HK-2 (cell line): Measurements from ENCODE around the gene CLHC1.
"Not testable (repeated sequence)": the region's sequence is repeated elsewhere in the genome, so short reads cannot be mapped to it uniquely, and the experiment has no call there.

ENCODE experiments used
- DNase-seq: peaks from one replicate; pipeline ENCODE4 v3.0.0-alpha.2; 2018; ENCODE audit not compliant: unreplicated experiment

Gene CLHC1

DNA sequence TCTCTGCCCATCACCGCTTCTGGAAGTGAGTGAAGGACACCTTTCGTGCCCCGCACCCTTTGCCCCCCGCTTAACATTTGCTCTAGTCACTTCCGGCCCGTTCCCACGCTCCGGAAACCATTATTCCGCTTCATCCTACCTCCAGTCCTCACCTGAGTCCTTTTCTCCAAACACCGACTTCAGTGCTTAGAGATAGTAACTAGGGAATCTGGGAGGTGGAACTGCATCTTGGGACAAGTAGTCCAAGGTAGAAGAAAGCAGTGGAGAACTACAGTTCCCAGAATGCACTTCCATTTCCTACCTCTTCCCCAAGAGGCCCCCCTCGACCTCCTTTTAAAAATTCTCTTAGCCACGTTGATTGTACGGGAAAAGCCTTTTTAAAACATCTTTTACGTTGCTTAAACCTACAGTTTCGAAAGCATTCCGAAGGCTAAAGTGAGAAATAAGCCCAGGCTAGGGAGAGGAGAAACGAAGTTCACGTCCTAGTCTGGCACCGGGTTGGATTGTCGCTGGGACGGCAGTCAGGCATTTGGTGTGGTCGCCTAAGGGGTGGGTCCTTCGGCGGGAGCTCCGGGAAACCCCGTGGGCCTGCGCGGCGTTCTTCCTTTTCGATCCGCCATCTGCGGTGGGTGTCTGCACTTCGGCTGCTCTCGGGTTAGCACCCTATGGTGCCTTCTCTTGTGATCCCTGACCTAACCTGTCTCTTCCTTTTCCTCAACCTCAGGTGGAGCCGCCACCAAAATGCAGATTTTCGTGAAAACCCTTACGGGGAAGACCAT, at the start of gene CLHC1, which contains the start of gene RPS27A:
CLHC1 (minus strand) TSS at position 210 of the 779 bp plus-strand sequence. CDS start 9,882 bp downstream, outside the sequence.
RPS27A (plus strand) TSS at position 605 of the 779 bp plus-strand sequence; CDS start at position 742, 137 bp downstream.
- peak; percentile 91 for DNase-seq

DNA sequence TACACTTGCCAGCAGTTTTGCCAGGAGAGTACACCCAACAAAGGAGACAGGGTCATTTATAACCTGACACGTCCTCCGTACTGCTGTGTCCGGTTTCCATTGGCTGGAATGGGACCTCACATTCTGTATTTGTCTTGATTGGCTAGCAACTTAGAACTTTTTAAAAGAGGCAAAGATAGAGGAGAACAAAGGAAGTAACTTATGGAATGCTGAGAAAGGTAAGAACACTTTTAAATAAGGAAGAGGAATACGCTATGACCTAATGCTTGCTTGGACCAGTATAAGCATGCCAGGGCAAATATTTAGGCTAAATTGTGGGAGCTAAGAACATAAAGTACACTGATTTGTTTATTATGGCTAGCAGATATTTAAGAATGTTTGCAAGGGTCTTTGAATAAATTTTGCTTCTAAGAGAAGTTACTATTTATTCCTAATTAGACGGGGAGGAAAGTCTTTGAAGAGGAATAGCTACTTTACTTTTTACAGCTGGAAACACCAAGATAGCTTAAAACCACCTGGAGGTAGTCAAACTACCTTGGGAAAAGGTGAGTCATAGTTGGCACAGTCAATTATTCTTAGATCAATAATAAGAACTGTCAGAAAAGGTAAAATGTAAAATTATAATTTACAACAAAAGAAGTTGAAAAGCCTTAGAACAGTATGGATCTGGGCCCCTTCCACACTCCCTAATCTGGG, 48.9 kb upstream of the CLHC1 start:
- not testable (repeated sequence) for DNase-seq

GRCh38 chr2:55279859-55280424, 47.8 kb upstream of the CLHC1 start:
- DNase-seq = not testable (repeated sequence)

DNA sequence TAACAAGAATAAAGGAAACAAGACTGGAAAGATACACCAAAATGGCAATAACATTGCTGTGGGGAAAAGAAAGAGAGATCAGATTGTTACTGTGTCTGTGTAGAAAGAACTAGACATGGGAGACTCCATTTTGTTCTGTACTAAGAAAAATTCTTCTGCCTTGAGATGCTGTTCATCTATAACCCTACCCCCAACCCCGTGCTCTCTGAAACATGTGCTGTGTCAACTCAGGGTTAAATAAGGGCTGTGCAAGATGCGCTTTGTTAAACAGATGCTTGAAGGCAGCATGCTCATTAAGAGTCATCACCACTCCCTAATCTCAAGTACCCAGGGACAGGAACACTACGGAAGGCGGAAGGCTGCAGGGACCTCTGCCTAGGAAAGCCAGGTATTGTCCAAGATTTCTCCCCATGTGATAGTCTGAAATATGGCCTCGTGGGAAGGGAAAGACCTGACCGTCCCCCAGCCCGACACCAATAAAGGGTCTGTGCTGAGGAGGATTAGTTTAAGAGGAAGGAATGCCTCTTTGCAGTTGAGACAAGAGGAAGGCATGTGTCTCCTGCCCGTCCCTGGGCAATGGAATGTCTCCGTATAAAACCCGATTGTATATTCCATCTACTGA, 47.2 kb upstream of the CLHC1 start:
- not testable (repeated sequence) for DNase-seq

- no peak for DNase-seq
Measured at GRCh38 chr2:55277310-55277709, 45.2 kb upstream of the CLHC1 start.

DNA sequence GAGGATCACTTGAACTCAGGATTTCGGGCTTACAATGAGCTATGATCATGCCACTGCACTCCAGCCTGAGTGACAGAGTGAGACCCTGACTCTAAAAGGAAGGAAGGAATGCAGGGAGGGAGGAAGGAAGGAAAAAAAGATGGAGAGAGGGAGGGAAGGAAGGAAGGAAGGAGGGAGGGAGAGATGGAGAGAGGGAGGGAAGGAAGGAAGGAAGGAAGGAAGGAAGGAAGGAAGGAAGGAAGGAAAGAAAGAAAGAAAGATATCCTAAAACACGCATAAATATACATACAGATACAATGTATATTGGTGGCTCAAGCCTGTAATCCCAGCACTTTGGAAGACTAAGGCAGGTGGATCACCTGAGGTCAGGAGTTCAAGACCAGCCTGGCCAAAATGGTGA, 42.3 kb upstream of the CLHC1 start:
- DNase-seq = not testable (repeated sequence)

DNA sequence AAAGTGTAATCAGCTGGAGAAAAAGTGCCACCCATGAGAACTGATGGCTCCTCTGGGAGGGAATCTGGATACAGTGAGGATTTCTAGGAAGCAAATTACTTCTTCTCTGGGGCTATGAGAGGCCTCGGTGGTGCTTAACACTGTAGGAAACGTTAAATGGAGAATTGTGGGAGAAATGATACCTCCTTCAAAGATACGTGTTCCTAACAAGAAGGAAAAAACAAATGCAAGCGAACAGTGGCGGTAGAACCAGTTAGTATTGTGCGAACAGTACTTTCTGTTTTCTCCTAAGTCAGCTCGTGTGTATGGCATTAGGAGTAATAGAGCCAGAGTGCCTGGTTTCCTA, 37.5 kb upstream of the CLHC1 start:
- DNase-seq = no peak

DNA sequence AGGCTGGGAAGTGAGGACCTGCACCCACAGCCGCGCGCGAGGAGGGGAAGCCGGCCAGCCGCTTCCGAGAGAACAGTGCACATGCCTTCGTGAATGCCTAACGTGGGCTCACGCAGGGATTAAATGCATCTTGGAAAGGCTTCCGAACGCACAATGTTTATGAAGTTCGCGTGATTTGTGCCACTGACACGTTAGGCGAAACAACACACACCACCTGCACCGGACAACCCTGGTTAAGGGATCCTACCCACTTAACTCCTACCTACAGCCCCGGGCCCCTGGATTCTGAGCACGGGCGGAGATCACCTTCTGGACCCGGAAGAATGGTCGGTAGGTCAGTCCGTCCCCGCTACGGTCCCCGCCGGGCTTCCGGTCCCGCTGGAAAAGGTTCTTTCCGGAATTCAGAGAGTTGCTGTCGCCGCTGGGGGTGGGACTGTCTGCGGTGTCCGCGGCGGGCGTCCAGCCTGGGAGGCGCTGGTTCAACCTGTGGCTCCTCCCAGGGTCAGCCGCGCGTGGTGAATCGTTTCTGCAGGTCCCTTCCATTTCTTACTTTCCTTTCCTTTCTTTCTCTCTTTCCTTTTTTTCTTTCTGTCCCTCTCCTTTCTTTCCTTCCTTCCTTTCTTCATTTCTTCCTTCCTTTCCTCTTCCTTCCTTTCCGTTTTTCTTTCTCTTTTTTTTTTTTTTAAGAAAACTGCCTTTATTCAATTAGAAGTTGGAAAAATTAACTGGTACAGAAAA, 37.0 kb upstream of the CLHC1 start, which contains the start of gene MTIF2:
MTIF2 (minus strand) TSS at position 325 of the 738 bp plus-strand sequence. CDS start 5,373 bp downstream, outside the sequence.
- DNase-seq = peak; percentile 97

DNA sequence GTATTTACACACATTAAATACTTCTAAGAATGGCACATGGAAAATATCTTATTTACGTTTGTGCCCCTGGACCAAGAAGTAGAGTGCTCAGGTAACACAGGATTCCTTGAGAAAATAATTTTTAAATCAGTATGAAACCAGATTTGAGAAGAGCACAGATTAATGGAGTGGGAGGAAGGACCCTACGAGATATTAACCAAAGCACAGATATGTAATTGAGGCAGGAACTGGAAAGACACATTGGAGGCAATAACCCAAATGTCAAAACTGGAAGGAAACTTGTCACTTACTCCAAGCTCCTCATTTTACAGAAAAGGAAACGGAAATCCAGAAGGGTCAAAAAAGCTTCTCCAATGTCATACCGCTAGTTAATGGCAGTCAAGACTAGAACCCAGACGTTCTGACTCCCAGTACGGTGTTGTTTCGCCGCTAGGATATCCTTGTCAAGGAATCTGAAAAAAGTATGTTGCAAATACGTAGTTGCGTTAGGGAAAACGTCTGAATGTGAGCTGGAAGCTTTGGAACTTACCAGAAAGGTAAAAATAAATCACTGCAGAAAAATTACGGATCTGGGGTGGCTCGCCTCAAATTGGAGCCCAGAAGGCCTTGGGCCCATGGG, 36.3 kb upstream of the CLHC1 start:
- no peak for DNase-seq

DNA sequence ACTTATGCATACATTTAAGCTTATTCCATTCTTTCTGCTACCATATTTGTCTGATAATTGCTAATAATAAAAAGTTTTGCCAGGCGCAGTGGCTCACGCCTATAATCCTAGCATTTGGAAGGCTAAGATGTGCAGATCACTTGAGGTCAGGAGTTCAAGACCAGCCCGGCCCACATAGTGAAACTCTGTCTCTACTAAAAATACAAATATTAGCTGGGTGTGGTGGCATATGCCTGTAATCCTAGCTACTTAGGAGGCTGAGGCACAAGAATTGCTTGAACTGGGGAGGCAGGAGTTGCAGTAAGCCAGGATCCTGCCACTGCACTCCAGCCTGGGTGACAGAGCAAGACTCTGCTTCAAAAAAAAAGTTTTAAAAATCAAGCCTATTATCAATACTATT, 27.5 kb upstream of the CLHC1 start:
- DNase-seq = not testable (repeated sequence)

DNA sequence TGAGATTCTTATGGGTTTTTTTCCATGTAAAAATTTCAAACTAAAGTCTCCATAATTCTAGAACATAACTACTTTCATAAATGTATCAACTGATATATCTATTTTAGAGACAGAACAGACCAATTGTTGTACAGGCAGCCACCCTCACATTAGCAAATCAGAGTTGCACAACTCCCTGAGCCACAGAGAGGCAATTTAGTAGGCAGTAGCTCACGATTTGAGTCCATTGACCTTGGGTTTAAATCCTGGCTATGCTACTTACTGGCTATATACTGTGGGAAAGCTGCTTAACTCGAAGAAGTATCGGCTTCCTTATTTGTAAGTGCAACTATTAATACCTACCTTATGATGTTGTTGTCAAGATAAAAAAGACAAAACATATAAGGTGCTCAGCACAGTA, 20.7 kb upstream of the CLHC1 start:
- no peak for DNase-seq

GRCh38 chr2:55247025-55247424, 14.9 kb upstream of the CLHC1 start:
- DNase-seq = no peak

DNA sequence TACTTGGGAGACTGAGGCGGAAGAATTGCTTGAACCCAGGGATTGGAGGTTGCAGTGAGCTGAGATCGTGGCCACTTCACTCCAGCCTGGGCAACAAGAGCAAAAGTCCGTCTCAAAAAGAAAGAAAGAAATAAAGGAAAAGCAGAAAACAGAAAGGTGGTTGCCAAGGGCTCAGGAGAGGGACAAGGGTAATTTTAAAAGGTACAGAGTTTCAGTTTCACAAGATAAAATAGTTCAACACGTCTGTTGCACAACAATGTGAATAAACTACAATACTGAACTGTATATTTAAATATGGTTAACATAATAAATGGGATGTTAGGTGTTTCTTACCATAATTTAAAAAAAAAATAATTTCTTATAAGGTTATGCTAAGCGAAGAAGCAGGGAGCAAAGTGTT, 13.3 kb upstream of the CLHC1 start:
- no peak for DNase-seq

- no peak for DNase-seq
Measured at GRCh38 chr2:55242617-55243016, 10.5 kb upstream of the CLHC1 start.

- DNase-seq = not testable (repeated sequence)
Measured at GRCh38 chr2:55241582-55241981, 9.5 kb upstream of the CLHC1 start.

DNA sequence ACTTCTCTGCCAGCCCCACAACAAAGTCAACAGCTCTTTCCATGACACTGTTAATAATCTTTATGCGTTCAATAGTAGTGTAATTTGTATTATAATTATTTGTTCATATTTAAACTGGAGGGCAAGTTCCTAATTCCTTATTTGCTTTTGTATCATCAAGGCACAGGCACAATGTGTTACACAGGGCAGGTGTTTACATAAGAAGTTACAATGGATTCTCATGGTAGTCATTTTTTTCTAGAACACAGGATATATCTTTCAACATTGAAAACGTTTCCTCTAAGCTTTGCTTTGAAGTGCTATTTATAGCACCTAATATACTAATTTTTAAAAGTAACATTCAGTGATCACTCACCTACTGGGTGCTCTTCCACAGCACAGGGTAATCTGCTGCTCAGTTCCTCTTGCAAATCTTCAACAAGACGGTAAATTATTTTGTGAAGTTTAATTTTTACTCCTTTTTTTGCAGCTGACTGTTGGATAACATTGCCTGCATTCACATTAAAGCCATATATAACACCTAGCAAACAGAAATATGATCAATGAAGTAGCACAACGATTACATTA, 7.6 kb upstream of the CLHC1 start:
- no peak for DNase-seq

DNA sequence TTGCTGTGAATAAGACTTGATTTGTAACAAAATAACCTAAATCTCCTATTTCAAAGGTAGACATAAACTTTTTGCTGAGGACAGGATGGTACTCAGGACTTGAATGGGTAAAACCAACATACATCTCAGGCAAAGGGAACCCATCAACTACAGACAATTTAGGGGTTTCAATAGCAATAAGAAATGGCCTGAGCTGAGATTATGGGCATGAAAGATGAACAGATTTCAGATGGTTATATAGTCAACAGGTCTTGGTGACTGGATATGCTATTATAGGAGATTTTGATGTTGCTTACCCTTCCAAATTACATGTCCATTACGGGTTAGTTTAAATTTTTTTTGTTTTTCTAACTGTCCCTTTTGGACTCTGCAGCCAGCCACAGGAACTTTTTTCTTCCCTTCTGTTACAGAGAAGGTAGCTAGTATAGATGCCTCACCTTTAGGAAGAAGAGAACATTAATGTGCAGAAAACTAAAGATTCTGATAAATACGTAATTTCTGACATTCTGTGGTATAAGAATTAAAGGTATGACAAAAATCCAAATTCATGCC, 5.0 kb upstream of the CLHC1 start:
- DNase-seq = no peak

GRCh38 chr2:55235724-55236538, 3.8 kb upstream of the CLHC1 start:
- no peak for DNase-seq

- no peak for DNase-seq
Measured at GRCh38 chr2:55233658-55233940, 1.5 kb upstream of the CLHC1 start.
